Breast epithelium (tissue), 3 donors: ENCODE measurements around the gene CORO1C.

Experiments
- CTCF ChIP-seq, 3 donors: fragments of 450-650 bp; IDR thresholded peaks; one replicate each; pipeline ENCODE4 v1.5.1; 2016 to 2017; ENCODE audit warnings: antibody characterized with exemption in 3 of 3, mild to moderate bottlenecking in 3 of 3, moderate library complexity in 3 of 3
- POLR2AphosphoS5 ChIP-seq, 3 donors: sonication (generic); formaldehyde crosslinking; IDR thresholded peaks; one replicate each; pipeline ENCODE4 v1.6.1; 2017; ENCODE audit warnings: antibody characterized with exemption in 3 of 3

DNA sequence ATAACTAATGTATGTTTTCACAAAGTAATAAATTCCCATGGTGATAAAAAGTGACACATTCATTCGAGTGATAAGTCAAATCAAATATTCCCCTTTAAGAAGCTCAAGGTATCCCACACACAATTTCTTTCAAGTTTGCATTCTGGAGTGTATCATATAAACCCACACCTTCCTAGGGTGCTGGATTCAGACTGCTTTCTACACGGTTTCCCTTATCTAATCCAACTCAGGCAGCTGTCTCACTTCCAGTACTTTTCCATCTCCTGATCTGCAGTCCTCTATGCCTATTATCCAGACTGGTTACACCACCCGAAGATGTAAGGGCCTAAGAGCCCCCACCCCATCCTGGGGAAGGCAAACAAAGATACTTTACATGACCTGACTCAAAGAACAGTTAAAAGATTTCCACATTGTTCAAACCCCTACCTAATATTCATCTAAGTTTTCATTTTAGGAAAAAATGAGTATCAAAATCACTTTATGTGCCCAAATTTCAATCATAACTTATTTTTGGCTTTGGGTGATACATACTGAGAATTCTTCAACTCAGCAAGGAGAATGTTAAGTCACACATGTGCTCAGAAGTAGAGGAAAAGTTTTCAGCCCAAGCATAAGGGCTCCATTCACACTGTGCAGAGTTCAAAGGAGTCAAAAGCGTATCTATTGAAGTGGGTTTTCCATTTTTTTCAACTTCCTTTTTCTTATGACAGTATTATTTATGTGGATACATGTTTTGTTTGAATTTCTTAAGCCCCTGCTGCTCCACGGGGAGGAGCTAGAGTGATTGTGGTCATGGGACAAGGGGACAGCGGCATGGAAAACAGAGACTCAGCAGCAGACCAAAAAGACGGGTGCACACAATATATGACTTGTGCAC lies 41.8 kb downstream of the CORO1C start:
- TF ChIP-seq CTCF (IDR thresholded peaks at IDR 0.05) (no peak), POLR2AphosphoS5 (IDR thresholded peaks at IDR 0.05) (no peak)
